Activated CD8-positive, alpha-beta T cell treated with anti-CD3 and anti-CD28 coated beads, Interleukin-2, amount 10 ng/mL, durations not matched to agents 7 days and 5 days (primary cell): ENCODE measurements around the gene MT1F. TPM values are rescaled to one million over a fixed set of nuclear protein-coding genes. Genes with fewer than 3 reads are reported as not detected.

Experiments used
- ATAC-seq: fragments of 150-1000 bp; cut with Tn5 transposase; one replicate; pipeline ENCODE4 v1.10.0; 2021; ENCODE audit warnings: moderate library complexity
- CTCF ChIA-PET: fragments of 350-600 bp; sonication (Branson Sonifier 250); formaldehyde crosslinking; loops from one replicate; lab custom pipeline; 2021; ENCODE audit warnings: antibody characterized with exemption; lab: Charles Lee
- POLR2A ChIA-PET: fragments of 350-600 bp; sonication (Branson Sonifier 250); formaldehyde crosslinking; loops from one replicate; lab custom pipeline; 2021; ENCODE audit warnings: antibody characterized with exemption; lab: Charles Lee
- DNase-seq: peaks from one replicate; pipeline ENCODE4 v3.0.0-alpha.2; 2020
- H3K27ac Mint-ChIP-seq: one replicate; pipeline ENCODE4 v1.8.0; 2021; ENCODE audit warnings: mild to moderate bottlenecking, mixed read lengths
- H3K27me3 Mint-ChIP-seq: one replicate; pipeline ENCODE4 v1.8.0; 2021; ENCODE audit warnings: low read depth, mixed read lengths
- H3K36me3 Mint-ChIP-seq: one replicate; pipeline ENCODE4 v1.8.0; 2021; ENCODE audit warnings: low read depth, mixed read lengths
- H3K4me1 Mint-ChIP-seq: one replicate; pipeline ENCODE4 v1.8.0; 2021; ENCODE audit warnings: low read depth, mixed read lengths
- H3K4me3 Mint-ChIP-seq: one replicate; pipeline ENCODE4 v1.8.0; 2021; ENCODE audit warnings: mild to moderate bottlenecking, mixed read lengths
- H3K9me3 Mint-ChIP-seq: one replicate; pipeline ENCODE4 v1.8.0; 2022; ENCODE audit warnings: mixed read lengths; ENCODE audit not compliant: insufficient read depth
- total RNA-seq, 2 experiments: library from RNA; stranded (reverse); gene quantifications; one replicate each; pipeline ENCODE4 v1.2.3, GENCODE V29; 2021

The MT1F gene
- total RNA-seq, 2 experiments from 2014 or later = 25.8 to 28.0 TPM

GRCh38 chr16:56625943-56626654 lies 31.7 kb upstream of the MT1F start:
- Mint-ChIP-seq H3K4me3 (peak overlapping the region; percentile 81), H3K9me3 (no peaks in the 10 kb centered on the region), H3K36me3 (no peaks in the 10 kb centered on the region), H3K27me3 (peaks cover 38% of the 10 kb centered on the region), H3K4me1 (peaks cover 18% of the 10 kb centered on the region), H3K27ac (peak overlapping the region; percentile 77)
- ChIA-PET POLR2A (interaction anchor here (0.6 to 4.7 kb wide), 12 partner anchors 8 to 995 kb away, joined by 3 to 56 read pairs (median 7); partner anchors contain the start of genes MT1F, MT1X, MT2A and NLRC5), CTCF (interaction anchor here (1.3 to 2.8 kb wide), 4 partner anchors 10 to 76 kb away, joined by 3 to 14 read pairs (median 6); no protein-coding TSS in a partner anchor)
- ATAC-seq (peak; percentile 45), DNase-seq (no peak)

- DNase-seq = no peak
- no peaks in the 10 kb centered on the region for H3K9me3 Mint-ChIP-seq
- ChIA-PET CTCF (interaction anchor here (1.5 to 1.7 kb wide), 2 partner anchors 10 to 26 kb away, joined by 3 to 5 read pairs; no protein-coding TSS in a partner anchor), POLR2A (interaction anchor here (1.5 to 4.7 kb wide), 4 partner anchors 10 to 56 kb away, joined by 4 to 56 read pairs (median 12); partner anchors contain the start of genes MT1X and MT2A)
- peaks cover 41% of the 10 kb centered on the region for H3K27me3 Mint-ChIP-seq
- no peaks in the 10 kb centered on the region for H3K36me3 Mint-ChIP-seq
- no peak overlapping the region for H3K27ac Mint-ChIP-seq
- H3K4me3 Mint-ChIP-seq = peak overlapping the region; percentile 81
- no peak for ATAC-seq
- peaks cover 20% of the 10 kb centered on the region for H3K4me1 Mint-ChIP-seq
These were observed 31.1 kb upstream of the MT1F start for GRCh38 chr16:56626685-56627084.

- POLR2A ChIA-PET = interaction anchor here (0.6 to 1.0 kb wide), 2 partner anchors 11 to 54 kb away, joined by 3 to 4 read pairs; no protein-coding TSS in a partner anchor
- CTCF ChIA-PET = interaction anchor here (0.7 to 1.2 kb wide), 2 partner anchors 15 to 54 kb away, joined by 3 to 5 read pairs; no protein-coding TSS in a partner anchor
- H3K4me3 Mint-ChIP-seq = no peak overlapping the region
These were observed 29.0 kb upstream of the MT1F start for GRCh38 chr16:56628486-56629350.

GRCh38 chr16:56629531-56629930 lies 28.2 kb upstream of the MT1F start:
- no peak for ATAC-seq
- peaks cover 26% of the 10 kb centered on the region for H3K4me1 Mint-ChIP-seq

More at GRCh38 chr16:56628486-56629350, 29.0 kb upstream of the MT1F start:
- Mint-ChIP-seq H3K36me3 (no peaks in the 10 kb centered on the region), H3K9me3 (no peaks in the 10 kb centered on the region), H3K4me1 (peaks cover 29% of the 10 kb centered on the region), H3K27ac (no peak overlapping the region), H3K27me3 (peaks cover 57% of the 10 kb centered on the region)
- DNase-seq (no peak), ATAC-seq (no peak)

GRCh38 chr16:56630134-56630533 lies 27.6 kb upstream of the MT1F start:
- Mint-ChIP-seq H3K27ac (no peak overlapping the region), H3K4me3 (no peak overlapping the region), H3K9me3 (no peaks in the 10 kb centered on the region), H3K4me1 (peaks cover 28% of the 10 kb centered on the region), H3K27me3 (peaks cover 68% of the 10 kb centered on the region), H3K36me3 (no peaks in the 10 kb centered on the region)
- DNase-seq = no peak
- ChIA-PET CTCF (interaction anchor here (0.9 to 2.3 kb wide), 8 partner anchors 11 to 77 kb away, joined by 3 to 9 read pairs (median 4); partner anchors contain the start of gene MT2A), POLR2A (interaction anchor here (1.6 kb wide), 1 partner anchor 13 kb away, joined by 4 read pairs; no protein-coding TSS in a partner anchor)
- no peak for ATAC-seq

More at GRCh38 chr16:56629531-56629930, 28.2 kb upstream of the MT1F start:
- Mint-ChIP-seq H3K27me3 (peaks cover 65% of the 10 kb centered on the region), H3K36me3 (no peaks in the 10 kb centered on the region), H3K27ac (no peak overlapping the region), H3K9me3 (no peaks in the 10 kb centered on the region), H3K4me3 (no peak overlapping the region)
- CTCF ChIA-PET = interaction anchor here (1.0 to 2.3 kb wide), 5 partner anchors 12 to 78 kb away, joined by 3 to 9 read pairs (median 6); no protein-coding TSS in a partner anchor
- no peak for DNase-seq
- POLR2A ChIA-PET = no interaction called here

GRCh38 chr16:56631197-56631596 lies 26.6 kb upstream of the MT1F start:
- Mint-ChIP-seq H3K9me3 (no peaks in the 10 kb centered on the region), H3K27me3 (peaks cover 73% of the 10 kb centered on the region), H3K4me3 (no peak overlapping the region), H3K4me1 (peaks cover 27% of the 10 kb centered on the region), H3K36me3 (no peaks in the 10 kb centered on the region), H3K27ac (no peak overlapping the region)
- DNase-seq (no peak), ATAC-seq (no peak)
- ChIA-PET CTCF (interaction anchor here (0.9 to 2.3 kb wide), 6 partner anchors 13 to 71 kb away, joined by 3 to 9 read pairs (median 4); partner anchors contain the start of gene MT2A), POLR2A (interaction anchor here (1.0 to 1.6 kb wide), 2 partner anchors 12 kb away, joined by 3 to 4 read pairs; no protein-coding TSS in a partner anchor)

GRCh38 chr16:56631832-56632155 lies 26.0 kb upstream of the MT1F start:
- POLR2A ChIA-PET = no interaction called here
- no peaks in the 10 kb centered on the region for H3K9me3 Mint-ChIP-seq
- H3K27me3 Mint-ChIP-seq = peaks cover 79% of the 10 kb centered on the region
- no peak for ATAC-seq
- H3K36me3 Mint-ChIP-seq = no peaks in the 10 kb centered on the region
- H3K4me1 Mint-ChIP-seq = peaks cover 29% of the 10 kb centered on the region
- H3K4me3 Mint-ChIP-seq = peak overlapping the region; percentile 56
- DNase-seq = no peak
- CTCF ChIA-PET = interaction anchor here (1.1 to 2.3 kb wide), 2 partner anchors 12 to 31 kb away, joined by 3 to 6 read pairs; no protein-coding TSS in a partner anchor
- no peak overlapping the region for H3K27ac Mint-ChIP-seq

- Mint-ChIP-seq H3K27me3 (peaks cover 81% of the 10 kb centered on the region), H3K36me3 (no peaks in the 10 kb centered on the region), H3K27ac (no peak within 1 kb of the TSS), H3K4me3 (peak within 1 kb of the TSS; percentile 56), H3K4me1 (peaks cover 29% of the 10 kb centered on the region), H3K9me3 (no peaks in the 10 kb centered on the region)
- POLR2A ChIA-PET = no interaction called here
- CTCF ChIA-PET = interaction anchor here (1.1 kb wide), 1 partner anchor 32 kb away, joined by 3 read pairs; no protein-coding TSS in a partner anchor
- DNase-seq = no peak
- peak; percentile 54 for ATAC-seq
These were observed 25.5 kb upstream of the MT1F start, which contains the start of gene MT1M for GRCh38 chr16:56632156-56632847. MT1M (plus strand) TSS chr16:56632659; CDS start chr16:56632732, 73 bp downstream.

- H3K9me3 Mint-ChIP-seq = no peaks in the 10 kb centered on the region
- no peak for DNase-seq
- ChIA-PET POLR2A (no interaction called here), CTCF (no interaction called here)
- H3K36me3 Mint-ChIP-seq = no peaks in the 10 kb centered on the region
- peaks cover 86% of the 10 kb centered on the region for H3K27me3 Mint-ChIP-seq
- H3K27ac Mint-ChIP-seq = no peak overlapping the region
- H3K4me3 Mint-ChIP-seq = peak overlapping the region; percentile 55
- peaks cover 32% of the 10 kb centered on the region for H3K4me1 Mint-ChIP-seq
- ATAC-seq = no peak
These were observed 24.9 kb upstream of the MT1F start for GRCh38 chr16:56632848-56633365.

- Mint-ChIP-seq H3K27ac (no peak overlapping the region), H3K27me3 (peaks cover 89% of the 10 kb centered on the region), H3K9me3 (no peaks in the 10 kb centered on the region), H3K4me1 (peaks cover 36% of the 10 kb centered on the region), H3K36me3 (no peaks in the 10 kb centered on the region), H3K4me3 (no peak overlapping the region)
- ATAC-seq = no peak
- DNase-seq = no peak
- ChIA-PET CTCF (no interaction called here), POLR2A (interaction anchor here (1.7 kb wide), 1 partner anchor 8 kb away, joined by 6 read pairs; the partner anchor contains the start of gene MT1E)
These were observed 24.2 kb upstream of the MT1F start for GRCh38 chr16:56633535-56633934.
